Adipose tissue (tissue), 3 donors: Measurements from ENCODE around the gene KCNMB2. TPM values are rescaled to one million over a fixed set of nuclear protein-coding genes. Genes with fewer than 3 reads are reported as not detected.

ENCODE experiments used
- H3K27ac ChIP-seq: one replicate; pipeline ENCODE4 v1.5.1; 2013; ENCODE audit warnings: low read depth, low read length
- WGBS, 3 donors: extraction: QIAGEN DNeasy Blood & Tissue Kit; methylation state at CpG; one replicate each; pipeline ENCODE4 v1.1.7; 2013; 5-methylcytosine and 5-hydroxymethylcytosine counted together
- polyA plus RNA-seq, 3 donors: library from polyadenylated mRNA; stranded (reverse); fragments of 200-250 nt; gene quantifications; one replicate each; pipeline ENCODE4 v1.2.3, GENCODE V29; 2013
- donor health status: healthy with polysubstance abuse.
- donor health status: Bipolar disorder and iron deficiency.
- donor health status: healthy.

Gene KCNMB2
- polyA plus RNA-seq, 3 donors: 0.13 to 1.8 (median 1.0) TPM

DNA sequence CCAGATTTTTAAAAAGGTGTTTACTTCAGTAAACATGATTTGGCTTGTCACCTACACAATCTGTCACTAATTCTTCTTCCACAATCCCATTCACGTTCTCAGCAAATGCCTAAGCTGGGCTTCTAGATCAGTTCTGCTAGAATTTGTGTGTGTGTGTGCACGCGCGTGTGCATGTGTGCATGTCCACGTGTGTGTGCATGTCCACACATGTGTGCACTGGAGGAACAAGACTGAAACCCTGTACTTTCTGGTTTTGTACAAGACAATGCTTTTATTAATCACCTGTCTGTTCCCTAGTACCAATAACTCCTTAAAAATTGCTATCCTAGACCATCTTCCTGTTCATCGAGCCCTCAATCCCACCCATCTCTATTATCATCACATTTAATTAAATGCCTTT is 229.2 kb downstream of the KCNMB2 start:
- 64 to 81% (median 79%) methylated on average over 6 of the region's 6 CpGs for WGBS, 3 donors
- H3K27ac ChIP-seq: no peak overlapping the region

DNA sequence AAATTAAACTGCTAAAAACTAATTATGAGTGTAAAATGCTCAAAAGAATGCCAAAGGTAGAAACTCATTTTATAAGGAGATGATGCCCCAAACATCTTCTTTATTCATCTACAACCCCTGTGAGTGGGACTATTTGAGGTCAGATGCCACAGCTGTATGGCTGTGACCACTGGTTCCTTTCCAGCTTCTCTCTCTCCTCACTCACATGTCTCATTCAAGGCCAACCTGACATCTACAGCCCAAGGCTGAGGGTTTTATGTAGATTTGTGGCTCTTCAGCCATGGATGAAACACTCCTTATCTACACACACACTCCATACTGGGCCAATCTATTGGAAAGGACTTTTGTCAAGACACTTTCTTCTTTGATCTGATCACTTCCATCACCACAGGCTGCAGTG is 231.3 kb downstream of the KCNMB2 start:
- H3K27ac ChIP-seq: no peak overlapping the region

DNA sequence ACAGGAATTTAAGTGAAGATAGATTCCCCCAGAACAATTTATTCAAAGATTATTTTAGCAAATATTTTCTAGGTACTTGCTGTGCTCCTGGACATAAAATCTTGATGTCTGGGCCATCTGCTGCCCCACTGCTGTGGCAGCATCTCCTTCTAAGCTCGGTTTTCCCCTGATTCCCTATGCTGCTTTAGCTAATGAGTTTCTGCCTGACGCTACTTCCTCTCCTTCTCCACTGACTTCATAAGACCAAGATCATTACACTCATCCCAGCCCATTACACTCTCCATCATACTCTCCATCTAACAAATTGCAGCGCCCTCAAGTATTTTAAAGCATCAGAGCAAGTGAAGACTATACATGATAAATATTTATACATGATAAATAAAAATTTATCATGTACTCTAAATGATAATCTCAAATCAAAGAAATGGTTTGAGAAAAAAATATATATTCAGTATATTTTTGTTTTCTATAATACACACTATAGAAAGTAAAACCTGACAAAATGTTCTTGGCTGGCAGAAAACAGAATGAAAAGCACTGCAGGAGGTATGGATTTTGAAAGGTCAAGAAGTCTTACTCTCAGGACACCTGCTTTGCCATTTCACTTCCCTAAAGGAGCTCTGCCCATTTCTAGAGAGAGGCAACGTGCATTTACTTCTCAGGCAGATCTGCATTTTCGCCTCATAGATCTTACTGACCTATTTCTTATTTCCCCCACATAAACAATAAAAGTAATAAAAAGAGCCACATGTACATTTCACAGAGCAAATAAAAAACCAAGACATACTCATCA is 232.0 kb downstream of the KCNMB2 start:
- WGBS, 3 donors: 78 to 84% (median 83%) methylated on average over 5 of the region's 5 CpGs
- H3K27ac ChIP-seq: no peak overlapping the region

DNA sequence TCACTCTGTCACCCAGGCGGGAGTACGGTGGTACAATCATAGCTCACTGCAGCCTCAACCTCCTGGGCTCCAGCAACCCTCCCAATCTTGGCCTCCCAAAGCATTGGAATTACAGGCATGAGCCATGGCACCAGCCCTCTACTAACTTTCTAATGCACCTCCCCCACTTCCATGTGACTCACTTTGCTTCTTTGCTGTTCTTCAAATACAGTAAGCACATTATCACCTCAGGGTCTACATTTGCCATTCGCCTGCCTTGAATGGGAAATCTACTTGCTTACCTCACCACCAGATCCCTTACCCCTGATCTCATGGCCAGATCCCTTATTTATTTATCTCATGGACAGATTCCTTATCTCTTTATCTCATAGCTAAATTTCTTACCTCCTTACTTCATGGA is 235.3 kb downstream of the KCNMB2 start:
- no peak overlapping the region for H3K27ac ChIP-seq
- WGBS, 3 donors: 67 to 96% (median 78%) methylated on average over 3 of the region's 3 CpGs

DNA sequence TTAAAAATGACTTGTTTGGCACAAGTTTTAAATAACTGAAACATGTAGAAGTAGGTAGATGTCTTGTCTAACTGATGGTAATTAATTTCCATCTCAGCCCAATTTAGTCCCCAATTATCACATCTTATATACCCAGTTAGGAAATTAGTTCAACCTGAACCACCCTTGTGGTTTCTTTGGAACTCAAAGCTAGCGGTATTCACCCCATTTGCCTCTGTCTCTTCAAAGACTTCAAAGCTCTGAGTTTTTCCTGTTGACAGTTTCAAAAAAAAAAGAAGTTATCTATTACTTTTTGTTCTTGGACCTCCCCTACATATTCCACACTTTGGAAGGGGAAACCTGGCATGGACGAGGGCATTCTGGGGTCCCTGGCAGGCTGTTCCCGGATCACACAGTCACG is 236.5 kb downstream of the KCNMB2 start:
- H3K27ac ChIP-seq: no peak overlapping the region
- WGBS, 3 donors: 73 to 93% (median 84%) methylated on average over 4 of the region's 4 CpGs

DNA sequence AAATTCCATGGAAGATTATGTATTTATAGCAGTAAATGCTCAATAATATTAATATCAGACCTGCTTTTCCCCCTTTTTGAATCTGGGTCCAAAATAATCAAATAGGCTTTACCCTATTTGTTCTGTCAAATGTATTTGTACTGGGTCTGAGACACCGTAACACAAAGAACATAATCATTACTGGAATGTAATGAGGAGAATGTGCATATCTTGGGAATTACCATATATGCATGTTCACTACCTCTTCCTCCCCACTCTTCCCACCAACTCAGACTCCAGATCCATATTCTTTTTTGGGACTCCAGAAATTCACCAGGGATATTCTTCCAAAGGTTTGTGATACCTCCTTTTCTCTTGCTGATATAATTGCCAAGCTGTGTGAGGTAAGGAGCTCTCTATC is 237.1 kb downstream of the KCNMB2 start:
- 91 to 100% (median 93%) methylated on average over 1 of the region's 1 CpG for WGBS, 3 donors
- no peak overlapping the region for H3K27ac ChIP-seq

DNA sequence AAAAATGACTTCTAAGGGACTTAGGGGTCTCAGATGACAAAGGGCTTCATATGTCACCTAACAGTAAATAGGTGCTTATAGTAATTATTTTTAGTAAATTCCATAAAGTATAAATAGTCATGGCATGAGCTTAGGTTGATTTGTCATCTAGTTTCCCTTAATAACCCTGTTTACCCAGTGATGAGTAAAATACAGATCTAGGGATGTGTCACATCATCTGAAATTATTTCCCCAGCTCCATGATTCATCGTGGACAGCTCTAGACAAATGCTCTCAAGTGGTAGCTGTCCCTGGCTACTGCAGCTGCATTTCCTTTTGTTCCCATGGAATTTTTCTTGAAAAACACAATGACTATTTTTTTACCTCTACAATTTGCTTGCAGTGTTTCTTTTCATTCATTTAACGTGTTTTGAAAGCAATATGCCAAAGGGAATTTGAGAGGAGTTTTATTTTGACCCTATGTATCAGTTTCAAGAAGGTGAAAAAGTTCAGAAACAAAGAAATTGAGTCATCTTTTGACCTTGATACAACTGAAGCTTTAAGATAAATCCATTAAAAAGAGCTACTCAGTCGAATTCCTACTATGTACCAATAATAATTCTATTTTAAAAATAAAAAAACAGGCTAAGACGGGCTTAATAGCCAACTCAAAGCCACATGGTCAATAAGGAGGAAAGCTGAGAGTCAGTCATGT is 241.6 kb downstream of the KCNMB2 start:
- 59 to 72% (median 59%) methylated on average over 4 of the region's 4 CpGs for WGBS, 3 donors
- no peak overlapping the region for H3K27ac ChIP-seq

DNA sequence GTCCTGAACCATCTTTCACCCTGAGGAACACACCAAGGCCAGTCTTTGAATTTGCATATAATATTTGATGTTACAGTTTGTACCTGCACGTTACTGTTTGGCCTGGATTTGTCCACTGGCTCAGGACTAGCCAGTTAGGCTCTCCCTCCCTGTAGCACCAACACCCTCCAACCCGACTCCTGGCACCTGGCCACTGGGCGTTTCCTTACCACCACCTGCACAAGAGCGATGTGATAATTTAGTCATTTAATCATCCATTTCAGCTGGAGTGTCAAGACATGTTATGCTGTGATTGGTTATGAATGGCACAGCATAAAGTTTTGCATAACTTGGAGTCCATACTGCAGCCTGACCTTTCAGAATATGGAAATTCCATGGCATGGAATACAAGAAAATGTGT is 242.4 kb downstream of the KCNMB2 start:
- H3K27ac ChIP-seq: no peak overlapping the region
- WGBS, 3 donors: 67 to 77% (median 76%) methylated on average over 4 of the region's 4 CpGs

DNA sequence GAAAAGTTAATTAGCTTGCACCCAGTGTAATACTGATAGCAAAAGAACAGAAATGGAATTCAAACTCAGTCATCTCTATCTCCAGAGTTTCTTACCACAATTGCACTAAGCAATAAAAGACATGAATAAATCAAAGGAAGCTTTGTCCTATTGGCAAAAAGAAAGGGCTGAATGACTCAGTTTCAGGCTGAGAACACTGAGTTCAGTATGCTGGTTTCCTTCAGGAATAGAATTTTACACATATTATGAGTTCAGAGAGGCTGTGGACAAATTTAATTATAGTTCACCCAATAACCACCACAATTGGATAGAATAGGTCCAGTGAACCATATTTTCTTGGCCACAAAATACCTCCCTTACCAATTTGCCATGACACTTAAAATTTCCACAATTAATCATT is 249.7 kb downstream of the KCNMB2 start:
- H3K27ac ChIP-seq: no peak overlapping the region

DNA sequence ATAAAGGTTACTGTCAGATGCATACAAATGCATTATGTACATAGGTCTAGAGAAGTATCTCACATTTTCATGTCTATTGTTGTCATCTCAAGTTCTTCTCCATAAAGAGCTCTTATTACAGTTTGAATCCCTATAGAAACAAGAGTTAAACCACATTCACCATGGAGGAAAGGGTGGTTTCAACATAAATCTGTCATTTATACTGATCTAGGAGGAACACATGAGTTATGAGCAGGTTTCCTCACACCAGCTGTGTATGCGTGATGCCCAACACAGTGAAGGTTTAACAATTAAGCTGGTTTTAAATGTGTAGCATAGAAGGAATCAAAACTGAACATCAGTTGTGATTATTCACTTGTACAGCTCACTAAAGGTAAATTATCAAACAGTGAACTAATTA is 251.7 kb downstream of the KCNMB2 start:
- no peak overlapping the region for H3K27ac ChIP-seq
- WGBS, 3 donors: 21 to 71% (median 30%) methylated on average over 1 of the region's 1 CpG

DNA sequence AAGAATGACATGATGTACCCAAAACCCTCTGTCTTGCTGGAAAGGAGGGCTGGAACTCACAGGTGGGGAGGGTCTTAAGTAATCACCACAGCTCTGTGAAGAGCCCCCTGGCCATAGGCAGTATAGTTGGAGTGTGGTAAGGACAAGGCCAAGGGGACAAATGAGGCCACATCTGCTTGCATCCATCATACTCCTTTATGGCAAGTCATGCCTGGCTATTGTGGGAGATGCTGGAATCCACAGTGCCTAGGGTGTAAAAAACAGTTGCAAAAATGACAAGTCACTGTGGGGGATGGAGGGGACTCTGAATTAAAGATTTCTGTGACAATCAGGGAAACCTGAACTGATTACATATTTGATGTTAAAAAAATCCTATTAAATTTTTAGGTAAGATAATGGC is 258.5 kb downstream of the KCNMB2 start:
- no peak overlapping the region for H3K27ac ChIP-seq

DNA sequence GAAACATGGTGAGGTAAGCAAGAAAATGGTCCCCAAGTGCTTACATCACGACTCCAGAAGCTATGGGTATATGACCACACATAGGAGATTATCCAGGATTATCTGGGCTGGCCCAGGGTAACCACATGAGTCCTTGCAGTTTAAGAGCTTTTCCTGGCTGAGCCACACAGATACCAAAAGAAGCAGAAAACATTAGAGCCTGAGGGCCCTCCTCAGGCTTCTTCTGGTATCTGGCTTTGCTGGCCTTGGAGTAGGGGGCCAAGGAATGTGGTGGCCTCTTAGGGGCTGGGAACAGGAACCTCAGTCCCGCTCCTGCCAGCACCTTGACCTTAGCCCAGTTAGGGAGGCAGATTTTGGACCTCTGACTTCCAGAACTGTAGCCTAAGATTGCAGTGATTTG is 259.1 kb downstream of the KCNMB2 start:
- WGBS, 3 donors: 61 to 74% (median 71%) methylated on average over 2 of the region's 2 CpGs

DNA sequence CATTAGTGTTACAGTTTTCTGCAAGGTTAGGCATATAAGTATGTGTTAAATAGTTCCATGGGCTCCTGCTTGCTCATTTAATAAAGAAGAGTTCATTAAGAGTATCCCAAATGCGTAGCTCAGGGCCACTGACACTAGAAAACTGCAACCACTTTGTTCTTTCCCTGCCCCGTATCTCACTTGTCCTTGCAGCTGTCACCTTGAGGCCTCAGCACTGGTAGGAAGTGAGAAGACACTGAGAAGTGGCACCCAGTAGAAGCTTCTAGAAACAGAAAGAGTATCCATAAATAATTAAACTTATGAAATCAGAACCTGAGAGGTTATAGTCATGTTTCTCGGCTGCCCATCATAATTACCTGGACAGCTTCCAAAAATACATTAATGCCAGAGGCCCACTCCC is 266.0 kb downstream of the KCNMB2 start:
- H3K27ac ChIP-seq: no peak overlapping the region
- 72 to 92% (median 86%) methylated on average over 3 of the region's 3 CpGs for WGBS, 3 donors

More for the DNA sequence above, 259.1 kb downstream of the KCNMB2 start:
- H3K27ac ChIP-seq: no peak overlapping the region

DNA sequence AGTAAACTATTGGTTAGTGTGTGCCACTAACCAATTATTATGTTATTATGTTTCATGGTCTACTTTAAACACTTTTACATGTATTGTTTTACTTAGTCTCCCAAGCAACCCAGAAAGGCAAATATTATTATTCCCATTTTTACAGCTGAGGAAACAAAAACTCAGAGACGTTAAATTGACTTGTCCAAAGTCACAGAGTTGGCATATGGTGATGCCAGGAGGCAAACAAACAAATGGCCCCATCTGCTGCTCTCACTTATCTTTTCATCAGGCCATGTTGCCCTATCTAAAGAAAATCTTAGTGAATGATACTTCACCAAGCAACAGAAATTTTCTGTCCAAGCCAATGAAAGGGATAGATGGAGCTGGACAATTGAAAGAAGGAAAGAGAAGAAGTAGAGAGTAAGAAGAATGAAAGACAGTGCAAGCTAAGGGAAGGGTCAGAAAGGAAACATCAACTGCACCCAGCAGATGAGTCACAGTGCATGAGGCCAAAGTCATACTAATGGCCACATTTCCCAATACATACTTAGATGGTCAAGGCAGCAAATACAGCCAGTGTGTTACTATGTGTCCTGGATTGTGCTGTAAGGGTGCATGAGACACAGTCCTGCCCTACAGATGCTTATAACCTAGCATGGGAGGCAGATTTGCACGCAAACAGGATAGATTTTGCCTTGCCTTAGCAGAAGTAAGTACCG is 266.9 kb downstream of the KCNMB2 start:
- no peak overlapping the region for H3K27ac ChIP-seq
- 80 to 91% (median 86%) methylated on average over 3 of the region's 3 CpGs for WGBS, 3 donors

DNA sequence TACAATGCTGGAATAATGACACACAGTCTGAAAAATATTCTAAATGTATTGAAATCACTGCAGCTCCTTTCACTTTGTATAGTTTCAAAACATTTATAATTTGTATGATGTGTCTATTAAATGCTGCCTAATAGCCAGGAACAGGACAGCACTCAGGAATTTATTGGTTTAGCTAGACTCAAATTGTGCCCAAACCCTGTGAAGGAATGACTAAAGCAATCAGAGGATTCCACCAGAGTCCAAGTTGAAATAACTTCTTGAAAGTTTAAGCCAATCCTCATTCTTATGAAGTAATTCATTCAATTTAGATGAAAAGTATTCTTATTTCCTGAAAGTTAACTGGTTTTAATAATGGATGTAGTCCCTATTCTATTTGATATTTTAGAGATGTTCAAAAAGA is 268.4 kb downstream of the KCNMB2 start:
- H3K27ac ChIP-seq: no peak overlapping the region

DNA sequence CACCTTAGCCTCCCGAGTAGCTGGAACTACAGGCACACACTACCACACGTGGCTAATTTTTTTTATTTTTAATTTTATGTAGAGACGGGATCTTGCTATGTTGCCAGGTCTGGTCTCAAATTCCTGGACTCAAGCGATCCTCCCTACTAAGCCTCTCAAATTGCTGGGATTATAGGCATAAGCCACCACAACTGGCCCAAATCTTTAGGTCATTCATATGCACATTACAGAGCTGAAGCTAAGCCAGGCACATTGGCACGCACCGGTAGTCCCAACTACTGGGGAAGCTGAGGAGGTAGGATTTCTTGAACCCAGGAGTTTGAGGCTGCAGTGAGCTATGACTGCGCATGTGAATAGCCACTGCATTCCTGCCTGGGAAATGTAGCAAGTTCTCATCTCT is 269.5 kb downstream of the KCNMB2 start:
- WGBS, 3 donors: 87 to 93% (median 91%) methylated on average over 7 of the region's 7 CpGs
- H3K27ac ChIP-seq: no peak overlapping the region

DNA sequence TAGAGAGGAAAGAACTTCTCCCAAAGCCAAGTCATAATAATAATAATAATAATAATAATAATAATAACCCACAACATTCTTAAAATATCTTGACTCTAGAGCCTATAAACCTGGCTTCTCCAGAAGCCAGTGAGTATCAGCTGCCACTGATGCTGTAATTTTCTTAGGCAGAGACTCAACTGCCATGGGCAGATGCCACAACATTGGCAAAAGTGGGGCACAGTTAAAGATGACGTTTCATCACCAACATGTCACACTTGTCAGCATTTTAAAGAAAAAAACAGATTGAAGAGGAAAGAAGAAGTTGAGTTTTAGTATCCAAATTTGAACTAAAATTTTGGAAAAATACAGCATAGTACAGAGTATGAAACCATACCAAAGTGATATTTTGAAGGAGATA is 270.4 kb downstream of the KCNMB2 start:
- WGBS, 3 donors: 76 to 85% (median 83%) methylated on average over 1 of the region's 1 CpG
- no peak overlapping the region for H3K27ac ChIP-seq

DNA sequence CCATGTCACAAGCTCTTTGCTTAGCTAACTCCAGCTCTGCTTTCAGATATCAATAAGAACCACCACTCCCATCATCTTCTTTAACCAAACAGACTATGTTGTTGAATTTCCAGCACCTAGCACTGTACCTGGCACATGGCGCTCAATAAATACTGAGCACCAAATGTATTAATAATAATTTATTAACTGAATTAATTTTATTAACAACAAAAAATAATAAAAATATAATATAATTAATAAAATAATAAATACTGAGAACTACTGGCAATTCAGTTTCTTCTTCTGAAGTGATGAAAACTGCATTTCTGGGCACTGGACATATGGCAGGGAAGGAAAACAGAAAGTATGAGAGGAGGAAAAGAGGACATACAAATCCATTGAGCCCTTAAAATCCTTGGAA is 271.5 kb downstream of the KCNMB2 start:
- WGBS, 3 donors: 94 to 100% (median 96%) methylated on average over 1 of the region's 1 CpG
- no peak overlapping the region for H3K27ac ChIP-seq

DNA sequence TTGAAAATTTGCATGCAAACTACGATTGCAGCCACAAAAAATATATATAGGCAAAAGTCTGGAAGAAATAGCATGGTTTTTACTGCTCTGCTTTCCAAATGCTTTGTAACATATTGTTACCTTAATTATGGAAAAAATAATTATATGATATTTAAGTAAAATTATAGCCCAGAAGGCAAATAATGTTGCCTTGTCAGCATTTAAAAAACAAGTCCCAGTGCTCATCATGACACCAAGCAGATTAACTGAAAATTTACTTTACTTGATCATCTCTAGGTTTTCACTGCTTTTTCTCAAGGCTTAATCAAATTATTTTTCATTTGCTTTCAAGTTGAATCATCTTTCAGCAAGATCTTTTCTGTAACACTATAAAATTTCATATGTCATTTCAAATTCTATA is 272.5 kb downstream of the KCNMB2 start:
- H3K27ac ChIP-seq: no peak overlapping the region
- WGBS, 3 donors: 82 to 90% (median 90%) methylated on average over 1 of the region's 1 CpG

DNA sequence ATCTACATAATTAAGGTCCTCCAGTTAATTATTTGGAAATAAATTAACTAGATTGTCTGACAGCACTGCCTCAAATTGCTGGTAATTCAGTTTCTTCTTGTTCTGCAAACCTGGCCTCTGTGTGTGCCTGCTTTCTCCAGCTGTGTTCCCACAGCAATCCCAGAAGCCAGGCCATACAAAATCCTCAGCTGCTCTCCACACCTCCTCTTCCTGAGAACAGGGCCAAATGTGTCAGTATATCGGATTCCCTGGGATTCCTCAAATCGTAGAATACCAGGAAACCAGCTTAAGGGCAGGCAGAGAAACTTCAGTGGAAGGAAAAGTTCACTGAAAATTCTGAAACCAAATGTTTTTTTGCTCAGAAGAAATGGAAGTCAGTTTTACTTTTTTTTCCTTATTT is 273.9 kb downstream of the KCNMB2 start:
- no peak overlapping the region for H3K27ac ChIP-seq
- WGBS, 3 donors: 26 to 41% (median 36%) methylated on average over 2 of the region's 2 CpGs
